Type B pancreatic cell (in vitro differentiated cells): ENCODE measurements around the gene ADAMTS6. TPM values are rescaled to one million over a fixed set of nuclear protein-coding genes. Genes with fewer than 3 reads are reported as not detected.

Experiments
- DNase-seq: peaks from one replicate; pipeline ENCODE4 v3.0.0; 2021; ENCODE audit warnings: mixed read lengths; ENCODE audit not compliant: unreplicated experiment; ENCODE audit errors: extremely low spot score
- H3K27ac Mint-ChIP-seq: 2 replicates; pipeline ENCODE4 v1.8.0; 2021; ENCODE audit warnings: mild to moderate bottlenecking, mixed read lengths
- H3K27me3 Mint-ChIP-seq: 2 replicates; pipeline ENCODE4 v1.8.0; 2021; ENCODE audit warnings: mixed read lengths
- H3K36me3 Mint-ChIP-seq: 2 replicates; pipeline ENCODE4 v1.8.0; 2021; ENCODE audit warnings: mixed read lengths
- H3K4me1 Mint-ChIP-seq: one replicate; pipeline ENCODE4 v1.8.0; 2021; ENCODE audit warnings: mixed read lengths; ENCODE audit not compliant: unreplicated experiment
- H3K4me3 Mint-ChIP-seq: 2 replicates; pipeline ENCODE4 v1.8.0; 2021; ENCODE audit warnings: mild to moderate bottlenecking, mixed read lengths
- H3K9me3 Mint-ChIP-seq: 2 replicates; pipeline ENCODE4 v1.8.0; 2021; ENCODE audit warnings: mixed read lengths
- total RNA-seq: library from RNA; stranded (reverse); gene quantifications from 2 replicates; pipeline ENCODE4 v1.2.1, GENCODE V29; 2021; ENCODE audit warnings: low replicate concordance
- TF ChIP-seq, protein P1 (sequence below): fragments of 200-600 bp; sonication (generic); conservative IDR thresholded peaks from 2 replicates; pipeline ENCODE4 v1.5.0; 2021; ENCODE audit warnings: antibody characterized with exemption, mild to moderate bottlenecking

The ADAMTS6 gene
- total RNA-seq, 1 donor from 2014 or later, result 4.2 TPM

DNA sequence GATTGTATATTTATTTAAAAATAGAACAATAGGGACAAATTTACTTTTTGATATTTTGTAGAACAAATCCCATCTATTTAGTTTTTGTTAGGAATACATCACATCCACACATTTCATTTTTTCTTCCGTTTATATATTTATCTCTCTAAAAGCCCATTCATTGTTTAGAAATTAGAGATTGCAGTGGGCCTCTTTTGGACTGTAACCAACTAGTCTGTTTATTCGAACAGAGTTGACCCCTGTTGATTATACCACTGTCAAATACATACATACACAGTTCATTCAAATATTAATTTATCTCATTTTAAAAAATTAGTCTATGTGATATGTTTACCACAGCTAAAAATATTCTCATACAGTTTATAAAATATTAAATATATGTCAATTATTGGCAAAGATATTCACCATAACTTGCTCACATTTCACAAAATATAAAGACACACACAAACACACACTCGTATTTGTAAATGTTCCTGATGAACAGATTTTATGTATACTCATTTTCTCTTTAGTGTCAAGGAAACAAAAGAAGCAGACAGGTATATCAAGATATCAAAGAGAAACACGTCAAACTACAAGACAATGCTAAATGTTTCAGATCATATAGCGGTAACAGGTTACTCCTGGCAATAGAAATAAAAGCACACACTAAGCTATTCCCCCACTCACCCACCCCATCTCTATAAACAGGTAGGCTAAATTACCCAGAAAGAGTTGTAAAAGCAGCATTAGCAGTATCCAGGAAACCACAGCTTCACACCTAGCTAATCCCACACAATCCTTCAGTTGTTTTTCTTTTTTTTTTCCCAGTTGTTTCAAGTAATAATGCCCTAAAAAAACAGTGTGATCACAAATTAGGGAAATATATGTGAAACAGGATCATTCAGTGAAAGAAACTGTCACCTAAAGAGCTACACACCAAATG is 283.9 kb downstream of the ADAMTS6 start:
- no peaks in the 10 kb centered on the region for H3K27me3 Mint-ChIP-seq
- no peak overlapping the region for H3K4me3 Mint-ChIP-seq
- TF ChIP-seq, protein P1, sequence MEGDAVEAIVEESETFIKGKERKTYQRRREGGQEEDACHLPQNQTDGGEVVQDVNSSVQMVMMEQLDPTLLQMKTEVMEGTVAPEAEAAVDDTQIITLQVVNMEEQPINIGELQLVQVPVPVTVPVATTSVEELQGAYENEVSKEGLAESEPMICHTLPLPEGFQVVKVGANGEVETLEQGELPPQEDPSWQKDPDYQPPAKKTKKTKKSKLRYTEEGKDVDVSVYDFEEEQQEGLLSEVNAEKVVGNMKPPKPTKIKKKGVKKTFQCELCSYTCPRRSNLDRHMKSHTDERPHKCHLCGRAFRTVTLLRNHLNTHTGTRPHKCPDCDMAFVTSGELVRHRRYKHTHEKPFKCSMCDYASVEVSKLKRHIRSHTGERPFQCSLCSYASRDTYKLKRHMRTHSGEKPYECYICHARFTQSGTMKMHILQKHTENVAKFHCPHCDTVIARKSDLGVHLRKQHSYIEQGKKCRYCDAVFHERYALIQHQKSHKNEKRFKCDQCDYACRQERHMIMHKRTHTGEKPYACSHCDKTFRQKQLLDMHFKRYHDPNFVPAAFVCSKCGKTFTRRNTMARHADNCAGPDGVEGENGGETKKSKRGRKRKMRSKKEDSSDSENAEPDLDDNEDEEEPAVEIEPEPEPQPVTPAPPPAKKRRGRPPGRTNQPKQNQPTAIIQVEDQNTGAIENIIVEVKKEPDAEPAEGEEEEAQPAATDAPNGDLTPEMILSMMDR, result no peak
- H3K36me3 Mint-ChIP-seq, result no peaks in the 10 kb centered on the region
- H3K27ac Mint-ChIP-seq, result no peak overlapping the region
- H3K4me1 Mint-ChIP-seq, result no peaks in the 10 kb centered on the region
- H3K9me3 Mint-ChIP-seq, result no peaks in the 10 kb centered on the region
- DNase-seq, result no peak

DNA sequence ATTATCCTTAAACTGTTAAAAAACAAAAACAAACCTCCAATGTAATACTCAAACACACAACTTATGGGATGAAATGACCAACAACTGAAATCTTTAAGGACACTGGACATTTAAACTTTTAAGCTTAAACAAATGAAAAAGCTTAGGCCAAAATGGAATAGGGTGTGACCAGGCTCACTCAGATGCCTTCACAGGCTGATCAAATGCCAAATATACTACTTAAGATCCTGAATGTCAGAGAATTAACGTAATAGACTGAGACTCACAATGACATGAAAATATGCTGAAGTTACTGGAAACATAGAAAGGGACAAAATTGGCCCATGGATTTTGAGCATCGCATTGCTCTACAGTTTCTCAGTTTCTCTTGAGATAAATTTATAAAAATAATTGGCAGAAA is 286.8 kb downstream of the ADAMTS6 start:
- Mint-ChIP-seq H3K27me3 (no peaks in the 10 kb centered on the region), H3K9me3 (no peaks in the 10 kb centered on the region), H3K27ac (no peak overlapping the region), H3K4me3 (no peak overlapping the region), H3K4me1 (no peaks in the 10 kb centered on the region), H3K36me3 (no peaks in the 10 kb centered on the region)
- TF ChIP-seq, protein P1, result no peak
- no peak for DNase-seq

DNA sequence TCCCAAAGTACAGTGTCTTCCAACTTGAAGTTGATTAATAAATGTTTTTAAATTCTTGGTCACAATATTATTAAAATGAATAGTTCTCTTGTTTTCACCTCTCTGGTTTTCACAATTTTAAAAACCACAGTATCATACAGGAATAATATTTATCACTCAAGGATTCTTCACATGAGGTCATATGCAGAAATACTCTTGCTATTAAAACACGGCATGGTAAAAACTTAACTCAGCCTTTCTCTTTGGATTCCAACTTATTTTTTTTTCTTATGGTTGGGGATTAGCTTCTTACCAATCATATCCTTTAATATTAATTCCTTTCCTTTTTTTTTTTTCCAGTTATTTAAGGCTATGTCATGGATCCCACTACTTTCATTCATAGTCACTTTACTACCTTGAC is 289.4 kb downstream of the ADAMTS6 start:
- H3K27ac Mint-ChIP-seq, result no peak overlapping the region

DNA sequence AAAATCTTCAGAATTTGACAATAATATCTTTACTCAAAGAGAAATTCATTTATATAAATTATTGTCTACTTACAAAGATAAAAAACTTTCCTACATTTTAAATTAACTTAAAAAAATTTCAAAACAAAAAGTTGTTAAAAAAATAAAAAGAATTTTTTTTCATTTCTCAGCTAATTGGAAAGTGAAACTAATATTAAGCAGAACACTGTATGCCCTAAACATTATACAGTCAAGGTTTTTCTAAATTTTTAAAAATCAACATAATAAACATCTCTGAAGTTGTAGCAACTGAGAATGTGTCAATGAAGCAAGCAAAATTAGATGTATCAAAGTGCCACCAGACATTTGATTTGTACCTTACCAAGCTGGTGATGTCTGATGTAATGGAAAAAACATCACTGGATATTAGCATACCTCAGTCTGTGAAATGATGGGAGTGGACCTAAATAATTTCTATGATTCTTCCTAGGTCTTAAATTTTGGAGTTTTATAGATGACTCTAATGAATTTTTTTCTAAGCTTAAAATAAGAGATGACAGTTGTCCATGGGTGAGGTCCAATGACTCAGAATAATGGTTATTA is 290.1 kb downstream of the ADAMTS6 start:
- DNase-seq, result no peak
- Mint-ChIP-seq H3K27ac (no peak overlapping the region), H3K4me1 (no peaks in the 10 kb centered on the region), H3K36me3 (no peaks in the 10 kb centered on the region), H3K4me3 (no peak overlapping the region), H3K9me3 (no peaks in the 10 kb centered on the region), H3K27me3 (no peaks in the 10 kb centered on the region)
- TF ChIP-seq, protein P1, result no peak

More for the DNA sequence above, 289.4 kb downstream of the ADAMTS6 start:
- Mint-ChIP-seq H3K36me3 (no peaks in the 10 kb centered on the region), H3K27me3 (no peaks in the 10 kb centered on the region), H3K4me1 (no peaks in the 10 kb centered on the region), H3K9me3 (no peaks in the 10 kb centered on the region), H3K4me3 (no peak overlapping the region)
- TF ChIP-seq, protein P1, result no peak
- no peak for DNase-seq

DNA sequence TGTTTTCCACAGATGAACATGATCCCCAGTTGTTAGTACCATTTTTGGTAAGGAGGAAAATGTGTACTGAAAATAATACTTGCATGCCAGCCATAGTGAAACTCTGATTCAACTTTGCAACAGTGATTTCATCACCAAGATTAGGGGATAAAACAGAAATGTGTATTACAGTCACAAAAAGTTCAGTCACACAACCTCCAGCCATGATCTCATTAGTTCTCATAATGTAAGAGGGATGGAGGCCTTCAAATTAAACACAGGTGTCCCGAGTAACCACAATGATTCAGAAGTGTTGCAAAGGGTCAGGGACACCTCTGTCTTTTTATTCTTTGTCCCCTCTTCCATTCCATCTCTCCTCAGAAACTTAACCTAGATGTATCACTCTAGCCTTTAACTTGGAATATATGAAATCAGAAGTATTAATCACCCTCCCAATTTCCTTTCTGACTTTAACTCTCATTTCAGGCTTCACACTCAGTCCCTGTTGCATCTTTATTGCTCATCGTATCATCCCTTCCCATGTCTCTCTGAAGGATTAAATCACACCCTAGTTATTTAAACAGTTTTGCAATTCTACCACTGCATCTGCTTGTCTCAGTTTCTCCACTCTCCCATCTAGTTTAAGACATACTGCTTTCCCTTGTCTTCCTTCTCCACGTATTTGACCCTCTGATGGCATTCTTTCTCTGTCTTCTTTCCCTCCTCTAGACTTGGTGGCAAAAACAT is 291.2 kb downstream of the ADAMTS6 start:
- no peak for DNase-seq
- Mint-ChIP-seq H3K4me3 (no peak overlapping the region), H3K27ac (no peak overlapping the region), H3K9me3 (no peaks in the 10 kb centered on the region), H3K27me3 (no peaks in the 10 kb centered on the region), H3K36me3 (no peaks in the 10 kb centered on the region), H3K4me1 (no peaks in the 10 kb centered on the region)
- TF ChIP-seq, protein P1, result no peak
